ENCODE measurements around the gene CBLB.

CBLB gene

DNA sequence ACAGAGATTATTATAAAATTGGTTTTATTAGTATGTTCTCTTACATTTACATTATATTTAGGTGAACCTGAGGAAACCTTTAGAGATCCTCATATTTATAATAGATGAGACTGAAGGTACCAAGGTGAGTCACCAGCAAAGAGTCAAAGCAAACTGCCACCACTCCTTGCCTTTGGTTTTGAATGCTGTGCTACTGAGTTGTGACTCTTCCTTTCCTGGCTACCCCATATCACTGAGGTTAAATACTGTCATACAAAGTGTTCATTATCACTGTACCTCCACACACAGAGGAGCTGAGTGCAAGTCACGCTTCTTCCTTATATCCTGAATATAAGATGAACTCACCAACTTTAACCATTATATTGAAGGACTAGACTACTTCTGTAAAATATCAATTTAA is 168.2 kb downstream of the CBLB start:
- Histone ChIP-seq H3K9me3 (ENCODE audit: control insufficient read depth, low read length) (no peaks in the 10 kb centered on the region), H3K36me3 (ENCODE audit: control insufficient read depth, insufficient read depth, low read length) (peaks cover 27% of the 10 kb centered on the region), H3K4me1 (ENCODE audit: control insufficient read depth, insufficient read depth, low read length, poor library complexity, severe bottlenecking) (no peaks in the 10 kb centered on the region), H3K4me3 (ENCODE audit: extremely low read depth, insufficient read depth, low read length, poor library complexity, severe bottlenecking) (no peak overlapping the region), H3K27ac (ENCODE audit: low read depth, low read length, severe bottlenecking) (no peak overlapping the region)
- WGBS, 2 experiments (ENCODE audit: insufficient coverage in 2 of 2), result 100% methylated on average over 1 of the region's 1 CpG; no CpG with 5 or more reads in 1 of the 2 experiments

DNA sequence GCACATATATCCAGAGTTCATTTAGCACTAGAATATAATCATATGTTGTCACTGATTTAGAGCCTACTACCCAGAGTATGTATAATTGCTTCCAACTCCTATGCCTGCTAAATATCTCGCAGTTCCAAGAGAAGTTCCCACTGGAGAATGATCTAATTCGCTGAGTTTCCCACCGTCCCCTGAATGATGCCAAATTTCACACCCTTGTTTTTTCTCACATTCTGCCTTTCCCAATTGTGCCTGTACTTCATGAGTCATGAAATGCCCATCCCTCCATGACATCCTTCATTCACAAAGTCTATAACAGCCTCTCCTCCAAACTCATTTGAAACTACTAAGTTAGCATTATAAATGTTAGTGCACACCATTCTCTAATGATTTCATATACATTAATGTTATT is 177.2 kb downstream of the CBLB start:
- WGBS, 2 experiments (ENCODE audit: insufficient coverage in 2 of 2), result 87 to 98% methylated on average over 3 of the region's 3 CpGs
- H3K27ac ChIP-seq (ENCODE audit: low read depth, low read length, severe bottlenecking), result no peak overlapping the region

DNA sequence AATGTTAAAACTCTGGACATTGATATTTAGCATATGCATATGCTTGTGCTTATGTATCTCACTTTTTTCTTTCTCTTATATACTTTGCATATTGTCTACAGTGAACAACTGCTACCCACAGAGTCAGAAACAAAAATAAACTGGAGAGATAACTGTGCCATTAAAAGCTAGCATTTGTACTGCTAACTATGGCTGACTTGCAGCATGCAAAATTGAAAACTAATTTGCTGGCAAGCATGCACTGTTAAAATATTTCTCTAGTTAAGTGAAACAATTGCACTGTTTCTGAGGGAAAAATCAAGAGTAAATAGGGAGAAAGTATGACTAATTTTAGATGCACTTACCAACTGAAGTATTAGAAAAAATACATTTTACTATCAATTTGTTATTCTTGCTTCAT is 177.8 kb downstream of the CBLB start:
- H3K9me3 ChIP-seq (ENCODE audit: control insufficient read depth, low read length), result no peaks in the 10 kb centered on the region
- peaks cover 20% of the 10 kb centered on the region for H3K36me3 ChIP-seq (ENCODE audit: control insufficient read depth, insufficient read depth, low read length)
- no peak overlapping the region for H3K27ac ChIP-seq (ENCODE audit: low read depth, low read length, severe bottlenecking)
- no peak overlapping the region for H3K4me3 ChIP-seq (ENCODE audit: extremely low read depth, insufficient read depth, low read length, poor library complexity, severe bottlenecking)
- H3K4me1 ChIP-seq (ENCODE audit: control insufficient read depth, insufficient read depth, low read length, poor library complexity, severe bottlenecking), result peaks cover 5% of the 10 kb centered on the region

More for the DNA sequence above, 177.2 kb downstream of the CBLB start:
- Histone ChIP-seq H3K4me1 (ENCODE audit: control insufficient read depth, insufficient read depth, low read length, poor library complexity, severe bottlenecking) (peaks cover 5% of the 10 kb centered on the region), H3K4me3 (ENCODE audit: extremely low read depth, insufficient read depth, low read length, poor library complexity, severe bottlenecking) (no peak overlapping the region), H3K36me3 (ENCODE audit: control insufficient read depth, insufficient read depth, low read length) (peaks cover 20% of the 10 kb centered on the region), H3K9me3 (ENCODE audit: control insufficient read depth, low read length) (no peaks in the 10 kb centered on the region)

- Histone ChIP-seq H3K27ac (ENCODE audit: low read depth, low read length, severe bottlenecking) (no peak overlapping the region), H3K4me1 (ENCODE audit: control insufficient read depth, insufficient read depth, low read length, poor library complexity, severe bottlenecking) (peaks cover 5% of the 10 kb centered on the region), H3K9me3 (ENCODE audit: control insufficient read depth, low read length) (no peaks in the 10 kb centered on the region), H3K4me3 (ENCODE audit: extremely low read depth, insufficient read depth, low read length, poor library complexity, severe bottlenecking) (no peak overlapping the region), H3K36me3 (ENCODE audit: control insufficient read depth, insufficient read depth, low read length) (peaks cover 20% of the 10 kb centered on the region)
- 100% methylated on average over 1 of the region's 1 CpG; no CpG with 5 or more reads in 1 of the 2 experiments for WGBS, 2 experiments (ENCODE audit: insufficient coverage in 2 of 2)
Measured at GRCh38 chr3:105688821-105689220, 180.0 kb downstream of the CBLB start.

DNA sequence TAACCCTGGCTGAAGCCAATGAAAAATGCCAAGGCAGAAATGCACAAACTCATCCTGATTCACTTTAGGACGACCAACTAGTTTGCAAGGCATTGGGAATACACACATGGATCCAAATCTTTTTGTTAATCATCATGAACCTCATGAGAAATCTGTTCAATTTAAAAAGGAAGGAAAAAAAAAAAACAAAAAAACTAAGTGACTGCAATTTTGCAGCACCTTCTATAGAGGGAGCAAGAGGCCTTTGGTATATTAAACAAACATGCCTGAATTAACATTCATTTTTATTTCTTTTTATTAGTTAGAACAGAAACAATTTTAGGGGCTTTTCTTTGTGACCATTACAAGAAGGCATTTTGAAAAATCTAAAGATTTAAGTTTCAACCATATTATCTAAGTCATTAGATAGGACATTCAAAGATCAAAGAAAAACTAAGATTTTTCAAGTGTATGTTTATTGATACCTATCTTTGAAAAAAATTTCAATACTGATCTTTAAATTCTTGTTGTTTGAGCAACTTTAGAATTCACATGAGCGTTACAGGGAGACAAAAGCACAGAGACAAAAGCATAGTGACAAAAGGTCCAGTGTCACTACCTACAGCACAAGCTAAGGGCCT is 182.4 kb downstream of the CBLB start:
- H3K4me3 ChIP-seq (ENCODE audit: extremely low read depth, insufficient read depth, low read length, poor library complexity, severe bottlenecking), result no peak overlapping the region
- peaks cover 11% of the 10 kb centered on the region for H3K36me3 ChIP-seq (ENCODE audit: control insufficient read depth, insufficient read depth, low read length)
- no peaks in the 10 kb centered on the region for H3K9me3 ChIP-seq (ENCODE audit: control insufficient read depth, low read length)
- H3K27ac ChIP-seq (ENCODE audit: low read depth, low read length, severe bottlenecking), result no peak overlapping the region
- H3K4me1 ChIP-seq (ENCODE audit: control insufficient read depth, insufficient read depth, low read length, poor library complexity, severe bottlenecking), result peaks cover 5% of the 10 kb centered on the region
- 0 to 40% methylated on average over 1 of the region's 2 CpGs for WGBS, 2 experiments (ENCODE audit: insufficient coverage in 2 of 2)

- Histone ChIP-seq H3K4me1 (ENCODE audit: control insufficient read depth, insufficient read depth, low read length, poor library complexity, severe bottlenecking) (no peaks in the 10 kb centered on the region), H3K36me3 (ENCODE audit: control insufficient read depth, insufficient read depth, low read length) (peaks cover 44% of the 10 kb centered on the region), H3K27ac (ENCODE audit: low read depth, low read length, severe bottlenecking) (no peak overlapping the region), H3K9me3 (ENCODE audit: control insufficient read depth, low read length) (no peaks in the 10 kb centered on the region), H3K4me3 (ENCODE audit: extremely low read depth, insufficient read depth, low read length, poor library complexity, severe bottlenecking) (no peak overlapping the region)
- no CpG with 5 or more reads among the region's 2 CpGs for WGBS, 2 experiments (ENCODE audit: insufficient coverage in 2 of 2)
Measured at GRCh38 chr3:105679951-105680350, 188.9 kb downstream of the CBLB start.

- Histone ChIP-seq H3K36me3 (ENCODE audit: control insufficient read depth, insufficient read depth, low read length) (peaks cover 62% of the 10 kb centered on the region), H3K9me3 (ENCODE audit: control insufficient read depth, low read length) (no peaks in the 10 kb centered on the region), H3K4me1 (ENCODE audit: control insufficient read depth, insufficient read depth, low read length, poor library complexity, severe bottlenecking) (no peaks in the 10 kb centered on the region), H3K4me3 (ENCODE audit: extremely low read depth, insufficient read depth, low read length, poor library complexity, severe bottlenecking) (no peak overlapping the region), H3K27ac (ENCODE audit: low read depth, low read length, severe bottlenecking) (no peak overlapping the region)
- WGBS, 2 experiments (ENCODE audit: insufficient coverage in 2 of 2), result 100% methylated on average over 1 of the region's 3 CpGs; no CpG with 5 or more reads in 1 of the 2 experiments
Measured at GRCh38 chr3:105678017-105678416, 190.8 kb downstream of the CBLB start.

- H3K4me1 ChIP-seq (ENCODE audit: control insufficient read depth, insufficient read depth, low read length, poor library complexity, severe bottlenecking), result no peaks in the 10 kb centered on the region
- H3K9me3 ChIP-seq (ENCODE audit: control insufficient read depth, low read length), result no peaks in the 10 kb centered on the region
- H3K36me3 ChIP-seq (ENCODE audit: control insufficient read depth, insufficient read depth, low read length), result peaks cover 54% of the 10 kb centered on the region
- no peak overlapping the region for H3K27ac ChIP-seq (ENCODE audit: low read depth, low read length, severe bottlenecking)
- no peak overlapping the region for H3K4me3 ChIP-seq (ENCODE audit: extremely low read depth, insufficient read depth, low read length, poor library complexity, severe bottlenecking)
- 93 to 100% methylated on average over 2 to 3 of the region's 5 CpGs for WGBS, 2 experiments (ENCODE audit: insufficient coverage in 2 of 2)
Measured at GRCh38 chr3:105676621-105677300, 192.1 kb downstream of the CBLB start.

- peaks cover 52% of the 10 kb centered on the region for H3K36me3 ChIP-seq (ENCODE audit: control insufficient read depth, insufficient read depth, low read length)
- H3K4me1 ChIP-seq (ENCODE audit: control insufficient read depth, insufficient read depth, low read length, poor library complexity, severe bottlenecking), result no peaks in the 10 kb centered on the region
- no peak overlapping the region for H3K4me3 ChIP-seq (ENCODE audit: extremely low read depth, insufficient read depth, low read length, poor library complexity, severe bottlenecking)
- H3K9me3 ChIP-seq (ENCODE audit: control insufficient read depth, low read length), result no peaks in the 10 kb centered on the region
- H3K27ac ChIP-seq (ENCODE audit: low read depth, low read length, severe bottlenecking), result no peak overlapping the region
Measured at GRCh38 chr3:105674437-105675065, 194.3 kb downstream of the CBLB start.

DNA sequence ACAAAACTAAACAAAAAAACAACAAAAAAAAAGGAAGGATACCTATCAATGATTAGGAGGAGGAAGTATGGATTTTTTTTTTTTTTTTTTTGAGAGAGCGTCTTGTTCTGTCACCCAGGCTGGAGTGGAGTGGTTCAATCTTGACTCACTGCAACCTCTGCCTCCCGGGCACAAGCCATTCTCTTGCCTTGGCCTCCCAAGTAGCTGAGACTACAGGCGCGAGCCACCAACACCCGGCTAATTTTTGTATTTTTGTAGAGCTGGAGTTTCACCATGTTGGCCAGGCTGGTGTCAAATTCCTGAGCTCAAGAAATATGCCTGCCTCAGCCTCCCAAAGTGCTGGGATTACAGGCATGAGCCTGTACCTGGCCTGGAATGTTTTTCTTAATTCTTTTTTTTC is 195.8 kb downstream of the CBLB start:
- Histone ChIP-seq H3K36me3 (ENCODE audit: control insufficient read depth, insufficient read depth, low read length) (peaks cover 57% of the 10 kb centered on the region), H3K4me1 (ENCODE audit: control insufficient read depth, insufficient read depth, low read length, poor library complexity, severe bottlenecking) (no peaks in the 10 kb centered on the region), H3K27ac (ENCODE audit: low read depth, low read length, severe bottlenecking) (no peak overlapping the region), H3K4me3 (ENCODE audit: extremely low read depth, insufficient read depth, low read length, poor library complexity, severe bottlenecking) (no peak overlapping the region), H3K9me3 (ENCODE audit: control insufficient read depth, low read length) (no peaks in the 10 kb centered on the region)
- 70 to 100% methylated on average over 4 to 5 of the region's 5 CpGs for WGBS, 2 experiments (ENCODE audit: insufficient coverage in 2 of 2)

GRCh38 chr3:105662306-105662705 is 206.5 kb downstream of the CBLB start:
- H3K9me3 ChIP-seq (ENCODE audit: control insufficient read depth, low read length), result no peaks in the 10 kb centered on the region
- H3K4me1 ChIP-seq (ENCODE audit: control insufficient read depth, insufficient read depth, low read length, poor library complexity, severe bottlenecking), result no peaks in the 10 kb centered on the region
- no peak overlapping the region for H3K4me3 ChIP-seq (ENCODE audit: extremely low read depth, insufficient read depth, low read length, poor library complexity, severe bottlenecking)
- peaks cover 73% of the 10 kb centered on the region for H3K36me3 ChIP-seq (ENCODE audit: control insufficient read depth, insufficient read depth, low read length)
- H3K27ac ChIP-seq (ENCODE audit: low read depth, low read length, severe bottlenecking), result no peak overlapping the region
